ENCODE data around the gene COL23A1. TPM values are rescaled to one million over a fixed set of nuclear protein-coding genes. Genes with fewer than 3 reads are reported as not detected.

Gene COL23A1
- total and polyA plus RNA-seq, 2 of the 13 experiments (the other 11 are each of a cell fraction or from before 2014, with no cell fraction given): not detected

DNA sequence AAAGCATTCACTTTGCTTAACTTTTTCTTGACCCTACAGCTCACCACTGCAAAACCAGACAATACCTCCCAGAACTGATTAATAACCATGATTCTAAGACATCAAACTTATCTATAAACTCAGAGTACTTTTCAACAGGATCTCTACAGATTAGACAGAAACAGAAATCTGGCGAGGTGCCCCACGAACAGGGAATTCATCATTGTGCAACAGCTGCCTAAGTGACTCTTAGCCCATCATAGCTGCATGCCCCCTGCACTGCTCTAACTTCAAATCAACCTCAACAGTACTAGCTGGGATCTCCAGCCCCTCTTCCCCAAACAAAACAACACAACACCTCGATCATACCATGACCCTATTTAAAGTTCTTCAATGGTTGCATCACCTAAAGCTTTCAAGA, 16.1 kb upstream of the COL23A1 start:
- no peaks in the 10 kb centered on the region for H3K9me3 ChIP-seq (ENCODE audit: low read length)
- H3K27ac ChIP-seq (ENCODE audit: extremely low read length, insufficient read depth, low read length): no peak overlapping the region
- H4K20me1 ChIP-seq (ENCODE audit: insufficient read depth, low read length): no peaks in the 10 kb centered on the region
- in situ Hi-C loops (cut with HindIII; ENCODE audit: extremely low pct_ligation_motif_present, low pct_unique_long_range_greater_than_20kb) (no loop called here), intact Hi-C loops (cut with micrococcal nuclease; ENCODE audit: unreplicated experiment) (no loop called here)
- H3K9ac ChIP-seq (ENCODE audit: insufficient read depth, low read depth, low read length): no peak overlapping the region
- H3K36me3 ChIP-seq (replicated peaks in 1 of 2; ENCODE audit: control insufficient read depth in 1 of 2, insufficient read depth in 2 of 2, low read length in 2 of 2): peaks cover 13 to 60% of the 10 kb centered on the region in 2 experiments; a peak in 4 of 5 replicates
- ChIA-PET POLR2A (no interaction called here), CTCF (ENCODE audit: low intra/inter-chr PET ratio, low total read pairs) (no interaction called here)
- DNase-seq (ENCODE audit: low spot score) (no peak), ATAC-seq (no peak), FAIRE-seq (no peak)
- TF ChIP-seq, protein P1, sequence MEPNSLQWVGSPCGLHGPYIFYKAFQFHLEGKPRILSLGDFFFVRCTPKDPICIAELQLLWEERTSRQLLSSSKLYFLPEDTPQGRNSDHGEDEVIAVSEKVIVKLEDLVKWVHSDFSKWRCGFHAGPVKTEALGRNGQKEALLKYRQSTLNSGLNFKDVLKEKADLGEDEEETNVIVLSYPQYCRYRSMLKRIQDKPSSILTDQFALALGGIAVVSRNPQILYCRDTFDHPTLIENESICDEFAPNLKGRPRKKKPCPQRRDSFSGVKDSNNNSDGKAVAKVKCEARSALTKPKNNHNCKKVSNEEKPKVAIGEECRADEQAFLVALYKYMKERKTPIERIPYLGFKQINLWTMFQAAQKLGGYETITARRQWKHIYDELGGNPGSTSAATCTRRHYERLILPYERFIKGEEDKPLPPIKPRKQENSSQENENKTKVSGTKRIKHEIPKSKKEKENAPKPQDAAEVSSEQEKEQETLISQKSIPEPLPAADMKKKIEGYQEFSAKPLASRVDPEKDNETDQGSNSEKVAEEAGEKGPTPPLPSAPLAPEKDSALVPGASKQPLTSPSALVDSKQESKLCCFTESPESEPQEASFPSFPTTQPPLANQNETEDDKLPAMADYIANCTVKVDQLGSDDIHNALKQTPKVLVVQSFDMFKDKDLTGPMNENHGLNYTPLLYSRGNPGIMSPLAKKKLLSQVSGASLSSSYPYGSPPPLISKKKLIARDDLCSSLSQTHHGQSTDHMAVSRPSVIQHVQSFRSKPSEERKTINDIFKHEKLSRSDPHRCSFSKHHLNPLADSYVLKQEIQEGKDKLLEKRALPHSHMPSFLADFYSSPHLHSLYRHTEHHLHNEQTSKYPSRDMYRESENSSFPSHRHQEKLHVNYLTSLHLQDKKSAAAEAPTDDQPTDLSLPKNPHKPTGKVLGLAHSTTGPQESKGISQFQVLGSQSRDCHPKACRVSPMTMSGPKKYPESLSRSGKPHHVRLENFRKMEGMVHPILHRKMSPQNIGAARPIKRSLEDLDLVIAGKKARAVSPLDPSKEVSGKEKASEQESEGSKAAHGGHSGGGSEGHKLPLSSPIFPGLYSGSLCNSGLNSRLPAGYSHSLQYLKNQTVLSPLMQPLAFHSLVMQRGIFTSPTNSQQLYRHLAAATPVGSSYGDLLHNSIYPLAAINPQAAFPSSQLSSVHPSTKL (CRISPR knock-in tag; IDR thresholded peaks at IDR 0.05): no peak
- TF ChIP-seq ZNF768 (CRISPR knock-in tag; IDR thresholded peaks at IDR 0.05): no peak
- no peak for TF ChIP-seq GABPB1 (CRISPR knock-in tag; IDR thresholded peaks at IDR 0.05)
- no peak for TF ChIP-seq ZNF30 (CRISPR knock-in tag; IDR thresholded peaks at IDR 0.05)
- TF ChIP-seq SNAI1 (CRISPR knock-in tag; IDR thresholded peaks at IDR 0.05; ENCODE audit: borderline replicate concordance): no peak
- TF ChIP-seq, protein P2, sequence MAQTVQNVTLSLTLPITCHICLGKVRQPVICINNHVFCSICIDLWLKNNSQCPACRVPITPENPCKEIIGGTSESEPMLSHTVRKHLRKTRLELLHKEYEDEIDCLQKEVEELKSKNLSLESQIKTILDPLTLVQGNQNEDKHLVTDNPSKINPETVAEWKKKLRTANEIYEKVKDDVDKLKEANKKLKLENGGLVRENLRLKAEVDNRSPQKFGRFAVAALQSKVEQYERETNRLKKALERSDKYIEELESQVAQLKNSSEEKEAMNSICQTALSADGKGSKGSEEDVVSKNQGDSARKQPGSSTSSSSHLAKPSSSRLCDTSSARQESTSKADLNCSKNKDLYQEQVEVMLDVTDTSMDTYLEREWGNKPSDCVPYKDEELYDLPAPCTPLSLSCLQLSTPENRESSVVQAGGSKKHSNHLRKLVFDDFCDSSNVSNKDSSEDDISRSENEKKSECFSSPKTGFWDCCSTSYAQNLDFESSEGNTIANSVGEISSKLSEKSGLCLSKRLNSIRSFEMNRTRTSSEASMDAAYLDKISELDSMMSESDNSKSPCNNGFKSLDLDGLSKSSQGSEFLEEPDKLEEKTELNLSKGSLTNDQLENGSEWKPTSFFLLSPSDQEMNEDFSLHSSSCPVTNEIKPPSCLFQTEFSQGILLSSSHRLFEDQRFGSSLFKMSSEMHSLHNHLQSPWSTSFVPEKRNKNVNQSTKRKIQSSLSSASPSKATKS (CRISPR knock-in tag; IDR thresholded peaks at IDR 0.05): no peak
- TF ChIP-seq HOXA3 (CRISPR knock-in tag; IDR thresholded peaks at IDR 0.05): no peak
- no peak for TF ChIP-seq ZNF432 (CRISPR knock-in tag; IDR thresholded peaks at IDR 0.05; ENCODE audit: borderline replicate concordance)
- TF ChIP-seq, protein P3, sequence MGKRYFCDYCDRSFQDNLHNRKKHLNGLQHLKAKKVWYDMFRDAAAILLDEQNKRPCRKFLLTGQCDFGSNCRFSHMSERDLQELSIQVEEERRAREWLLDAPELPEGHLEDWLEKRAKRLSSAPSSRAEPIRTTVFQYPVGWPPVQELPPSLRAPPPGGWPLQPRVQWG (CRISPR knock-in tag; IDR thresholded peaks at IDR 0.05; ENCODE audit: borderline replicate concordance, low read depth): no peak
- no peak for TF ChIP-seq ZNF776 (CRISPR knock-in tag; IDR thresholded peaks at IDR 0.05)
- TF ChIP-seq ZNF3 (CRISPR knock-in tag; IDR thresholded peaks at IDR 0.05): no peak
- TF ChIP-seq, protein P4, sequence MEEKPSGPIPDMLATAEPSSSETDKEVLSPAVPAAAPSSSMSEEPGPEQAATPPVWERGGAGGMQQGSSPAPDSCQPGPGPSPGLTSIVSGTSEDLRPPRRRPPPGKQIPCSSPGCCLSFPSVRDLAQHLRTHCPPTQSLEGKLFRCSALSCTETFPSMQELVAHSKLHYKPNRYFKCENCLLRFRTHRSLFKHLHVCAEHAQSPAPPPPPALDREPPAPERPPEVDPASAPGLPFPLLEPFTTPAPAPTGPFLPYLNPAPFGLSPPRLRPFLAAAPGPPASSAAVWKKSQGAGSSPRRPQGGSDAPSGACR (CRISPR knock-in tag; IDR thresholded peaks at IDR 0.05): no peak
- no peak for TF ChIP-seq MATR3 (CRISPR knock-in tag; IDR thresholded peaks at IDR 0.05)
- no peak for TF ChIP-seq FOXM1 (CRISPR knock-in tag; IDR thresholded peaks at IDR 0.05)
- TF ChIP-seq YEATS2 (CRISPR knock-in tag; IDR thresholded peaks at IDR 0.05; ENCODE audit: borderline replicate concordance): no peak
- no peak for TF ChIP-seq ZNF282 (IDR thresholded peaks at IDR 0.05; ENCODE audit: partially characterized antibody)
- TF ChIP-seq ZKSCAN5 (CRISPR knock-in tag; IDR thresholded peaks at IDR 0.05): no peak
- TF ChIP-seq GABPA (IDR thresholded peaks at IDR 0.05; ENCODE audit: low read depth, low read length): no peak
- no peak for TF ChIP-seq GABPA (CRISPR knock-in tag; IDR thresholded peaks at IDR 0.05; ENCODE audit: low read depth)
- TF ChIP-seq CEBPG (CRISPR knock-in tag; IDR thresholded peaks at IDR 0.05): no peak
- TF ChIP-seq ZNF570 (CRISPR knock-in tag; IDR thresholded peaks at IDR 0.05; ENCODE audit: borderline replicate concordance): no peak
- BruUV-seq (replicated peaks): no TSS peak
- H3K4me3 ChIP-seq (replicated peaks in 1 of 3; ENCODE audit: insufficient read depth in 1 of 3, low read depth in 2 of 3, low read length in 3 of 3): no peak overlapping the region
- H3K79me2 ChIP-seq (ENCODE audit: insufficient read depth, low read length): no peaks in the 10 kb centered on the region
- WGBS (ENCODE audit: low lambda C conversion rate): 90% methylated on average over 3 of the region's 3 CpGs
- H3K4me1 ChIP-seq (ENCODE audit: insufficient read depth, low read length): no peaks in the 10 kb centered on the region
- no peaks in the 10 kb centered on the region for H3K27me3 ChIP-seq (ENCODE audit: control insufficient read depth in 1 of 2, insufficient read depth in 2 of 2, low read length in 2 of 2)
- H3K4me2 ChIP-seq (ENCODE audit: low read depth, low read length): no peak overlapping the region
- no peak overlapping the region for H2AFZ ChIP-seq (ENCODE audit: low read length)
